ENCODE measurements around the gene KLHL29.

DNA sequence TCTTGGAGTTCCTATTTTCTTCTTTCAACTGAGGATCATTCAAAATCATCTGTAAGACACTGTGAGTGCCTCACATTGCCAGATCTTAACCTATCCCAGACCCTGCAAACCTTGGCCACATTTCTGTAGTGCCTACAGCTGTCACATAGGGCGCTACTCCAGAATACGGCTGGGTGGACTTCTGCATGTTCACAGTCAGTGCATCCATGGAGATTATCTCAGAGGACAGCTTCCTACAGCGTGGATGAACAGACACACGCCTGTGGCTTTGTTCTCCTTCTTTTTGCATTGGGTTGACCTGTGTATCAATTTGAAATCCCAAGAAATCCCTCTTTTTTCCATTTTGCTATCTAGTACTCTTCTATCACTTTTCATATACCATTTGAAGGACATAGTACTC lies 1.9 kb upstream of the KLHL29 start:
- TF ChIP-seq, protein P1, sequence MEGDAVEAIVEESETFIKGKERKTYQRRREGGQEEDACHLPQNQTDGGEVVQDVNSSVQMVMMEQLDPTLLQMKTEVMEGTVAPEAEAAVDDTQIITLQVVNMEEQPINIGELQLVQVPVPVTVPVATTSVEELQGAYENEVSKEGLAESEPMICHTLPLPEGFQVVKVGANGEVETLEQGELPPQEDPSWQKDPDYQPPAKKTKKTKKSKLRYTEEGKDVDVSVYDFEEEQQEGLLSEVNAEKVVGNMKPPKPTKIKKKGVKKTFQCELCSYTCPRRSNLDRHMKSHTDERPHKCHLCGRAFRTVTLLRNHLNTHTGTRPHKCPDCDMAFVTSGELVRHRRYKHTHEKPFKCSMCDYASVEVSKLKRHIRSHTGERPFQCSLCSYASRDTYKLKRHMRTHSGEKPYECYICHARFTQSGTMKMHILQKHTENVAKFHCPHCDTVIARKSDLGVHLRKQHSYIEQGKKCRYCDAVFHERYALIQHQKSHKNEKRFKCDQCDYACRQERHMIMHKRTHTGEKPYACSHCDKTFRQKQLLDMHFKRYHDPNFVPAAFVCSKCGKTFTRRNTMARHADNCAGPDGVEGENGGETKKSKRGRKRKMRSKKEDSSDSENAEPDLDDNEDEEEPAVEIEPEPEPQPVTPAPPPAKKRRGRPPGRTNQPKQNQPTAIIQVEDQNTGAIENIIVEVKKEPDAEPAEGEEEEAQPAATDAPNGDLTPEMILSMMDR (IDR thresholded peaks at IDR 0.05) = no peak
- no peak for TF ChIP-seq POLR2A (IDR thresholded peaks at IDR 0.05)
